H9 (cell line): ENCODE results near the gene LAMTOR5. TPM values are rescaled to one million over a fixed set of nuclear protein-coding genes. Genes with fewer than 3 reads are reported as not detected.

ENCODE experiments used
- DNase-seq: peaks from one replicate; pipeline ENCODE4 v3.0.0-alpha.2; 2017
- H2AFZ ChIP-seq: one replicate; pipeline ENCODE4 v1.6.1; 2013; ENCODE audit warnings: mild to moderate bottlenecking, low read length, control low read depth, moderate library complexity
- H2AK5ac ChIP-seq: 2 replicates; pipeline ENCODE4 v1.6.1; 2013; ENCODE audit warnings: low read length, control low read depth, mixed read lengths; ENCODE audit not compliant: insufficient read length
- H2BK120ac ChIP-seq: one replicate; pipeline ENCODE4 v1.6.1; 2013; ENCODE audit warnings: low read depth, mild to moderate bottlenecking, low read length, control low read depth, inconsistent platforms; ENCODE audit not compliant: poor library complexity, severe bottlenecking
- H2BK12ac ChIP-seq: 2 replicates; pipeline ENCODE4 v1.6.1; 2013; ENCODE audit warnings: low read length, control low read depth, mixed read lengths, low read depth; ENCODE audit not compliant: insufficient read length
- H2BK15ac ChIP-seq: 2 replicates; pipeline ENCODE4 v1.6.1; 2013; ENCODE audit warnings: low read depth, low read length, control low read depth
- H2BK20ac ChIP-seq: one replicate; pipeline ENCODE4 v1.6.1; 2013; ENCODE audit warnings: low read depth, mild to moderate bottlenecking, low read length, control low read depth, inconsistent platforms; ENCODE audit not compliant: poor library complexity, severe bottlenecking
- H2BK5ac ChIP-seq: 2 replicates; pipeline ENCODE4 v1.6.1; 2013; ENCODE audit warnings: low read length, control low read depth, mixed read lengths; ENCODE audit not compliant: insufficient read length
- H3K14ac ChIP-seq: 2 replicates; pipeline ENCODE4 v1.6.1; 2013; ENCODE audit warnings: low read length, control low read depth; ENCODE audit not compliant: insufficient read depth
- H3K18ac ChIP-seq: 2 replicates; pipeline ENCODE4 v1.6.1; 2013; ENCODE audit warnings: low read depth, mild to moderate bottlenecking, mixed read lengths, low read length, control low read depth; ENCODE audit not compliant: insufficient read length
- H3K23ac ChIP-seq: 2 replicates; pipeline ENCODE4 v1.6.1; 2013; ENCODE audit warnings: low read length, control low read depth, mixed read lengths, low read depth; ENCODE audit not compliant: insufficient read length
- H3K23me2 ChIP-seq: 2 replicates; pipeline ENCODE4 v1.6.1; 2013; ENCODE audit warnings: low read depth, mild to moderate bottlenecking, mixed read lengths, low read length, control low read depth; ENCODE audit not compliant: insufficient read length, poor library complexity, severe bottlenecking
- H3K27ac ChIP-seq: 2 replicates; pipeline ENCODE4 v1.5.1; 2013; ENCODE audit warnings: low read length, control low read depth, mixed read lengths, low read depth; ENCODE audit not compliant: insufficient read length
- H3K27me3 ChIP-seq: 2 replicates; pipeline ENCODE4 v1.6.1; 2013; ENCODE audit warnings: low read length, control low read depth, inconsistent platforms; ENCODE audit not compliant: insufficient read depth
- H3K4ac ChIP-seq: 2 replicates; pipeline ENCODE4 v1.6.1; 2013; ENCODE audit warnings: low read depth, mild to moderate bottlenecking, control low read depth, inconsistent platforms, low read length, moderate library complexity
- H3K4me1 ChIP-seq: 2 replicates; pipeline ENCODE4 v1.6.1; 2013; ENCODE audit warnings: low read length, control low read depth, inconsistent platforms; ENCODE audit not compliant: insufficient read depth
- H3K4me2 ChIP-seq: 2 replicates; pipeline ENCODE4 v1.6.1; 2013; ENCODE audit warnings: low read length, control low read depth, mixed read lengths; ENCODE audit not compliant: insufficient read length, insufficient read depth
- H3K56ac ChIP-seq: 2 replicates; pipeline ENCODE4 v1.6.1; 2013; ENCODE audit warnings: low read depth, mild to moderate bottlenecking, mixed read lengths, low read length, control low read depth; ENCODE audit not compliant: insufficient read length
- H3K79me1 ChIP-seq: 2 replicates; pipeline ENCODE4 v1.6.1; 2013; ENCODE audit warnings: low read depth, mild to moderate bottlenecking, moderate library complexity, low read length, control low read depth, inconsistent platforms; ENCODE audit not compliant: insufficient read depth, poor library complexity, severe bottlenecking
- H3K79me2 ChIP-seq: 2 replicates; pipeline ENCODE4 v1.6.1; 2013; ENCODE audit warnings: low read length, control low read depth, inconsistent platforms; ENCODE audit not compliant: insufficient read depth
- H3K9ac ChIP-seq: 2 replicates; pipeline ENCODE4 v1.6.1; 2013; ENCODE audit warnings: low read length, control low read depth, mixed read lengths; ENCODE audit not compliant: insufficient read length; ENCODE audit errors: extremely low read depth
- H3K9me3 ChIP-seq: one replicate; pipeline ENCODE4 v1.6.1; 2013; ENCODE audit warnings: low read depth, low read length, inconsistent platforms; ENCODE audit not compliant: control insufficient read depth
- H3T11ph ChIP-seq: one replicate; pipeline ENCODE4 v1.6.1; 2013; ENCODE audit warnings: mild to moderate bottlenecking, low read length, control low read depth, inconsistent platforms
- H4K20me1 ChIP-seq: one replicate; pipeline ENCODE4 v1.6.1; 2013; ENCODE audit not compliant: control insufficient read depth, insufficient read length, insufficient read depth
- H4K5ac ChIP-seq: 2 replicates; pipeline ENCODE4 v1.6.1; 2013; ENCODE audit warnings: low read depth, mild to moderate bottlenecking, mixed read lengths, low read length, control low read depth; ENCODE audit not compliant: insufficient read length
- H4K8ac ChIP-seq: replicated peaks from 2 replicates; pipeline ENCODE4 v1.6.1; 2013; ENCODE audit warnings: low read length, control low read depth, mixed read lengths, low read depth; ENCODE audit not compliant: insufficient read length
- H4K91ac ChIP-seq: 2 replicates; pipeline ENCODE4 v1.6.1; 2013; ENCODE audit warnings: low read depth, mild to moderate bottlenecking, moderate library complexity, mixed read lengths, low read length, control low read depth; ENCODE audit not compliant: insufficient read length
- H3K27ac Mint-ChIP-seq, 3 experiments: 2 replicates in 2 of 3; 3 replicates in 1 of 3; pipeline ENCODE4 v1.8.0; 2020 to 2021; ENCODE audit warnings: mixed read lengths in 3 of 3, mild to moderate bottlenecking in 1 of 3, moderate library complexity in 1 of 3
- H3K27me3 Mint-ChIP-seq: 2 replicates; pipeline ENCODE4 v1.8.0; 2021; ENCODE audit warnings: low read depth, mild to moderate bottlenecking, moderate library complexity, mixed read lengths
- H3K36me3 Mint-ChIP-seq, 3 experiments: 2 replicates in 2 of 3; 3 replicates in 1 of 3; pipeline ENCODE4 v1.8.0; 2020 to 2021; ENCODE audit warnings: low read depth in 3 of 3, mixed read lengths in 3 of 3; ENCODE audit not compliant: insufficient read depth in 1 of 3
- H3K4me1 Mint-ChIP-seq, 2 experiments: 2 replicates each; pipeline ENCODE4 v1.8.0; 2020; ENCODE audit warnings: mixed read lengths in 2 of 2
- H3K4me3 Mint-ChIP-seq, 2 experiments: 2 replicates in 1 of 2; 3 replicates in 1 of 2; pipeline ENCODE4 v1.8.0; 2020 to 2021; ENCODE audit warnings: mild to moderate bottlenecking in 2 of 2, mixed read lengths in 2 of 2, moderate library complexity in 1 of 2
- H3K9me3 Mint-ChIP-seq, 2 experiments: 2 replicates in 1 of 2; 3 replicates in 1 of 2; pipeline ENCODE4 v1.8.0; 2020; ENCODE audit warnings: mild to moderate bottlenecking in 2 of 2, mixed read lengths in 2 of 2, moderate library complexity in 1 of 2
- whole genome bisulfite sequencing: extraction: QIAGEN DNeasy Blood & Tissue Kit; methylation state at CpG from one replicate; pipeline ENCODE4 v1.1.7; 2013; ENCODE audit warnings: missing lambda C conversion rate, low lambda C conversion rate, mixed read lengths; ENCODE audit not compliant: insufficient read length; ENCODE audit errors: extremely low coverage; 5-methylcytosine and 5-hydroxymethylcytosine counted together
- total RNA-seq: library from RNA; stranded (reverse); gene quantifications from 2 replicates; pipeline ENCODE4 v1.2.1, GENCODE V29; 2021
- TF ChIP-seq, protein P1 (sequence below): fragments of 200-600 bp; sonication (generic); conservative IDR thresholded peaks from 3 replicates; pipeline ENCODE4 v1.8.0; 2021; ENCODE audit warnings: antibody characterized with exemption, mild to moderate bottlenecking

The LAMTOR5 gene
- total RNA-seq, 1 experiment from 2014 or later, result 108 TPM

DNA sequence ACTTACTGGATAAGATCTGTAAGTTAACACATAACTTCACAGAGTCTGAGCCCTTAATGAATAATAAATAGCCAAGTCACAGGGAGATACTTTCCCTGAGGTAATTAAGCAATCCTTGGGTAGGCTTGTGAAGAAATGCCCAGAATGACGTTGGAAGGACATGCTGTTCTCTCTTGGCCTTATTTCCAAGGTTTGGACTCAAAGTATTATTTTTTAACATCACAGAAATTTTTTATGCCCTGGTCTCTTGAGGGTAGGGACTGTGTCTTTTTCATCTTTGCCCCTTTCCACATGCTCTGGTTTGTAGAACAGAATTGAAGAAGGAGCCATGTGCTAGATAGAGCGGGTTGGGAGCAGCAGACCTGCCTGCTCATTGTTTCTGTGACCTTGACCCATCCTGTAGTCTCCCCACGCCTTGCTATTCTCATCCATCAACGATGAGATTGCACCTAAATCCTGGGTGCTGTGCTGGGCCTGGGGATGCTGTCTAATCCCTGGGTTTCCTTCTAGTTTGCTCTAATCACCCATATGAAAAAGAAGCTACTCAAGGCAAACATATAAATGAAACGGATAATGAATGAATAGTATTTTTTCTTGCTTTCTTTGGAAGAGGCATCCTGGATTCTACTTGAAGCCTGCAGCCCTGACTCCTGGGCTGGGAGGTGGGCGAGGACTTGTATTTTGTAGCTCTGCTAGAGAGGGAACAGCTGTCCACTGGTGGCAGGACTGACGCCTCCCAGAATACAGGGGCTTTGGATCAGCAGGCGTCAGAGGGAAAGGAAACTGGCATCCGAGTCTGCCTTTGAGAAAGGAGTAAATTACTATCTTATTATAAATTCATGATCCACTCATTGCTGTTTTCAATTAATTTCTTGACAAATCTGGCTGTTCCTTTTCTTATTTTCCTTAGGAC is 17.5 kb upstream of the LAMTOR5 start:
- no peak overlapping the region for H3T11ph ChIP-seq
- no peak overlapping the region for H3K9ac ChIP-seq
- H3K9me3 ChIP-seq, result peaks cover 5% of the 10 kb centered on the region
- no peaks in the 10 kb centered on the region for H3K27me3 ChIP-seq
- Mint-ChIP-seq H3K4me3 (no peak overlapping the region), H3K4me1 (peaks cover 11 to 12% of the 10 kb centered on the region in 2 experiments), H3K9me3 (peaks cover 4 to 9% of the 10 kb centered on the region in 2 experiments; a peak in 3 of 5 replicates), H3K36me3 (peaks cover 3 to 5% (median 4%) of the 10 kb centered on the region in 3 experiments; a peak in 5 of 7 replicates), H3K27me3 (peaks cover 2% of the 10 kb centered on the region; the same call in 1 of the 2 replicates), H3K27ac (no peak overlapping the region)
- no peak overlapping the region for H4K91ac ChIP-seq
- no peaks in the 10 kb centered on the region for H3K23me2 ChIP-seq
- no peak overlapping the region for H3K18ac ChIP-seq
- no peak overlapping the region for H3K4me2 ChIP-seq
- H3K23ac ChIP-seq, result no peak overlapping the region
- H3K14ac ChIP-seq, result no peak overlapping the region
- H3K79me2 ChIP-seq, result no peaks in the 10 kb centered on the region
- H3K4me1 ChIP-seq, result no peaks in the 10 kb centered on the region
- no peak overlapping the region for H3K27ac ChIP-seq
- H3K79me1 ChIP-seq, result no peaks in the 10 kb centered on the region
- H2BK15ac ChIP-seq, result no peak overlapping the region
- H2BK5ac ChIP-seq, result no peak overlapping the region
- TF ChIP-seq, protein P1, sequence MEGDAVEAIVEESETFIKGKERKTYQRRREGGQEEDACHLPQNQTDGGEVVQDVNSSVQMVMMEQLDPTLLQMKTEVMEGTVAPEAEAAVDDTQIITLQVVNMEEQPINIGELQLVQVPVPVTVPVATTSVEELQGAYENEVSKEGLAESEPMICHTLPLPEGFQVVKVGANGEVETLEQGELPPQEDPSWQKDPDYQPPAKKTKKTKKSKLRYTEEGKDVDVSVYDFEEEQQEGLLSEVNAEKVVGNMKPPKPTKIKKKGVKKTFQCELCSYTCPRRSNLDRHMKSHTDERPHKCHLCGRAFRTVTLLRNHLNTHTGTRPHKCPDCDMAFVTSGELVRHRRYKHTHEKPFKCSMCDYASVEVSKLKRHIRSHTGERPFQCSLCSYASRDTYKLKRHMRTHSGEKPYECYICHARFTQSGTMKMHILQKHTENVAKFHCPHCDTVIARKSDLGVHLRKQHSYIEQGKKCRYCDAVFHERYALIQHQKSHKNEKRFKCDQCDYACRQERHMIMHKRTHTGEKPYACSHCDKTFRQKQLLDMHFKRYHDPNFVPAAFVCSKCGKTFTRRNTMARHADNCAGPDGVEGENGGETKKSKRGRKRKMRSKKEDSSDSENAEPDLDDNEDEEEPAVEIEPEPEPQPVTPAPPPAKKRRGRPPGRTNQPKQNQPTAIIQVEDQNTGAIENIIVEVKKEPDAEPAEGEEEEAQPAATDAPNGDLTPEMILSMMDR, result no peak
- no peak for DNase-seq
- no peak overlapping the region for H2AK5ac ChIP-seq
- WGBS, result no CpG with 5 or more reads among the region's 9 CpGs
- no peaks in the 10 kb centered on the region for H4K20me1 ChIP-seq
- H3K4ac ChIP-seq, result no peak overlapping the region
- no peak overlapping the region for H4K5ac ChIP-seq
- no peak overlapping the region for H2BK120ac ChIP-seq
- no peak overlapping the region for H2BK12ac ChIP-seq
- H2BK20ac ChIP-seq, result no peak overlapping the region
- no peak overlapping the region for H3K56ac ChIP-seq
- H4K8ac ChIP-seq, result no peak overlapping the region
- H2AFZ ChIP-seq, result no peak overlapping the region
